RKO (cell line): ENCODE measurements around the gene TAS2R16.
A peak's percentile ranks its signal among the peaks of the same experiment; 100 is the strongest.

Experiments used
- DNase-seq: peaks from one replicate; pipeline ENCODE4 v3.0.0-alpha.2; 2016; ENCODE audit warnings: low spot score

TAS2R16 gene, protein sequence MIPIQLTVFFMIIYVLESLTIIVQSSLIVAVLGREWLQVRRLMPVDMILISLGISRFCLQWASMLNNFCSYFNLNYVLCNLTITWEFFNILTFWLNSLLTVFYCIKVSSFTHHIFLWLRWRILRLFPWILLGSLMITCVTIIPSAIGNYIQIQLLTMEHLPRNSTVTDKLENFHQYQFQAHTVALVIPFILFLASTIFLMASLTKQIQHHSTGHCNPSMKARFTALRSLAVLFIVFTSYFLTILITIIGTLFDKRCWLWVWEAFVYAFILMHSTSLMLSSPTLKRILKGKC

DNA sequence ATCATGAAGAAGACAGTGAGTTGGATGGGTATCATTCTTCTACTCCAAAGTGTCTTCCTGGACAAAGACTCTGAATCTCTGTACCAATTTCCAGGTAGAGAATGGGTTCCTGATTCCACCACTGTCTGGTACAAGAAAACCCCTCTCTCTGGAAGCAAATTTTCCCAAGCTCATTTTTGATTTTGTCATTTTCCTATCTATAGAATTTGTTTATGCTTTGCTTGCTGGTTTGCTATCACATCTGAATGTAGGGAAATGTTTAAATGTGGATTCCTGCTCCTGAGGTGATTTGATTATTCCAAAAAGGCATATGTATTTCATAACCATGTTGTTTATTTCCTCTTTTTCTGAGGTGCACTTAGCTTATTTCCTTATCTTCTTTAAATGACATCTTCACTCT, at the start of gene TAS2R16:
TSS of gene TAS2R16 (minus strand) at position 101 of the 400 bp plus-strand sequence. CDS start at position 35, 66 bp downstream.
- no peak for DNase-seq

DNA sequence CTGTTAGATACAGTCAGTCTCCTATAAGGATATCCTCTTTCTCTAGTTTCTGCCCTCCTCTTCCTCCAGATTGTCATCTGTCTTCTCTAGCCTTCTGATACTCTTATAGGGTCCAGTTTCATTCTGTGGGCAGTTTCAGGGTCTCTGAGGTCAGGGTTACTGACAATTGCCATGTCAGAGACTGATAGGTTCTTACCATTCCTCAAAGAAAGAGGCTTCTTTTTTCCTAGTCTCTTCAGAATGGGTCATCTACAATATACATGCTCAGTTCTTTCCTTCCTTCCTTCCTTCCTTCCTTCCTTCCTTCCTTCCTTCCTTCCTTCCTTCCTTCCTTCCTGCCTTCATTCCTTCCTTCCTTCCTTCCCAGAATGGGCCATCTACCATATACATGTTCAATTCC, 48.1 kb upstream of the TAS2R16 start:
- no peak for DNase-seq

DNA sequence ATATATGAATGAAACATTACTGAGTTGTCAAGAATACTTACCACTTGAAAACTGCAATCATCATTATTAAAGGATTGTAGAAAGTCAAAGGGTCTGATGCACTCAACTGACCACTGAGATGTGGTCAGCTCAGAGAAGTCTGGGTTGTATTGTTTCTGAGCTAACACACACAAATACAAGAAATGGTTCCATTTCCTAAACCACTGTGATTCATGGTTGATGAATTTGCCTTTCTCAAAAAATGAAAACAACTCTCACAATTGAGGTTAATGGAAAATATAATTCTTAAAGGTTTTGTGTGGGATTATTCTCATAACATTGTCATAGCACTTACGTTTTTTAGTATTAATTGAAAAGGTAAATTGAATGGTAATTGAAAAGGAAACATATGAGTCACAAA, 45.6 kb upstream of the TAS2R16 start:
- no peak for DNase-seq

DNA sequence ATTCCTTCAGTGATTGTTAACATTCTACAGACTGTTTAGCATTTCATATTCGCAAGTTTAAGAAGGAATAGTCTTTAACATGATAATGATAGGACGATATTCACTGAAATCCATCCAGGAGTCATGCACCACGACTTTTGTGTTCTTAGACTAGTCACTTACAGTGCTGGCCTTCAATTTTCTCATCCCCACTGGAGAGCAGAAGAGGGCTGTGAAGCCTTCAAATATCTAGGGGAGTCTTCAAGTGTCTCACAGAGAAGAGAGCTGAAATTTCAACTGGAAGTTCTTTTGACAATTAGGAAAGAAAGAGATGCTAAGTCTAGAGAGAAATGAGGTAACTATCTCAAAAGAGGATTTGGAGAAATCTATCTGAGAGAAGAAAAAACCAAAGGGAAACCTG, 43.8 kb upstream of the TAS2R16 start:
- DNase-seq: no peak

DNA sequence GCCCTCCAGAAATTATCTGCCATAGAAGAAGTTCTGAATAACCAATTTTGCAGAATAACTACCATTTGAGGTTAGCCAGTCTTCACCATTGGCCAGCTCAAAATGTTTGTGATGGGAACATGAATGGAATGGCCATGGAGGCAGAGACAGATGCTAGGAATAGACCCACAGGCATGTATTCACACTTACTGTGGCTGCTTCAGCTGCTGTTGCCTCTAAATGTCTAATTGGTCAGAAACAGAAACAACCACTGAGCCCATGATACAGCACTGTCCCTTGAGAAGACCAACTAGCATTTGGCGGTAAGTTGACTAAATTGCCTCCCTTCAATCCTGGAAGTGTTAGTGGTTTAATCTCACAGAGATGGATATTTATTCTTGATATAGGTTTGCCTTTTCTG, 38.6 kb upstream of the TAS2R16 start:
- no peak for DNase-seq

DNA sequence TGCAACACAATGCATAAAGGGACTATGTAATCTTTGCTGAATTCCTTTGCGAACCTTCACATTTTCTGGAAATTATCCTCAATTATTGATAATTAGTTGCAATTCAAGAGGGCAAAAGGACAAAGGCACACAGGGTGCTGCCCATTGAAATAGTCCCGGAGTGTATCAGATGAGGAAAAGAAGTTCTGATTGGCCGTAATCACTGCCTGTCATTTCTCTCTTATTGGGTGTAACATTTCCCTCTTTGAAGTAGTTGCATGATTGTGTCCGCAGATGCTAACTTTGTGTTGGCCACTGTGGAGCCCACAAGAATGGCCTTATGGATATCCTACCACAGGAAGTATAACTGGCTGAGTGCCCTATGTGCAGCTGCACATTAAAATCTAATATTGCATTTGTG, 35.1 kb upstream of the TAS2R16 start:
- DNase-seq: no peak

DNA sequence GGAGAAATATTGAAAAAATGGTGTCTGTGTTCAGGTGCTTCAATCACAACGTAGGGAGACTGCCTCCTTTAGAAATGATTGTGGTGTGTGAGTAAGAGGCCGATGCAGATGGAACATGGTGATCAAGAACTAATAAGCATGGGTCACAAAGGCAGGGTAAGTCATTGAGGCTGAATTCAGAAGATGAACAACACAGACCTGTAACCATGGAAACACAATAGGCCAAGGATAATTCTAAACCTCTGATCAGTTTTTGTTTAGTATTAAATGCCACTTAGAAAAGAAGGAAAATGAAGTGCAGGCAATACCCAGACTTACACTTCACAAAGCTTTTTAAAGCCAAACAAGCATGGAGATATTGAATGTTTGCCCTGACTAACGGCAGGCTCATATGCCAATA, 32.8 kb upstream of the TAS2R16 start:
- DNase-seq: no peak

DNA sequence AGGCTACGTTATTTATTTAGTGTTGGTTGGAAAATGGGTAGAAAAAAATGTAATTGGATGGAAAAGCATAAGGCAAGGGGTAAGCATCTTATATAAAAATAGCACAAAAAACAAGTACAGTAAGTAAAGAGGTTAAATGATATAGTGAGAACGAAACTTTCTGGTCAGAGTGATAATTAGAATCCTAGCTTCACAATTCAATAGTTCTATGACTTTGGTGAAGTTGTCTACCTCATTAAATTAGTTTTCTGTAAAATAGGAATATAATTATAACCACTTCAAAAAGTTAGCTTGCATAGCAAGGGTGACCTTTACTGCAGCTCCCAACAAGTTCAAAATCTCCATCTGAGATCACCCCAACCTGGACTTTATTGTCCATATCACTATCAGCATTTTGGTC, 30.8 kb upstream of the TAS2R16 start:
- no peak for DNase-seq

DNA sequence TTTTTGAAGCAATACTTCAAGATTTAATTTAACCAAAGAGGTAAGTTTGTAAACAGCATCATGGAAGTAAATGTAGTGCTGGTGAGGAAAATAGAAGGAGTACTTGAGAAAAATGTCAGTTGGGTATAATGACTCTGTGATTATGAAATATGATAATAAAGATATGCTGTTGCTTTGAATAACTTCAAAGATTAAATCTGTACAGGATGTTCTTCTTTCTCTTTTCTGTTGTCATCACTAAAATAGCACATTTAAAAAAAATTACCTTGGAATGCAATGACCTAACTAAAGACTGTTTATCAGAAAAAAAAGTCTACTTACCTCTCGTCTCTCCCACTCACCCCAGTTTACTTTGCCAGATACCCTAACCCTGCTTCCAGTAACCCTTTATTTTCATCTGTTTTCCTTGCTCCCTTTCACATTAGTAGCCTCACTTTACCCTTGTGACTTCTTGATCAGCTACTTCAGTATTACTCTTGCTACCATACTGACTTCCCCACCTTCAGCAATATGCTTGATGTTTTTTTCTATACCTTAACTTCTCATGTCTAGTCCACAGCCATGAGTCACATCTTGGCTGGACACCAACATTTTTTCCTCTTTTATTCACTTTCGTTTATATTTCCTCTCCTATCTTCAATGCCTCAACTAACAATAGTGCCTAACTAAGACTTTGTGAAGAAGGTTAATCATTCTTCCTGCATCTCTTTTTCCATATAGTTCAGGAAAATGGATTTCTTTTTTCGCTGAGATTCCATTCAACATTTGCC, 29.7 kb upstream of the TAS2R16 start:
- peak; percentile 9 for DNase-seq

DNA sequence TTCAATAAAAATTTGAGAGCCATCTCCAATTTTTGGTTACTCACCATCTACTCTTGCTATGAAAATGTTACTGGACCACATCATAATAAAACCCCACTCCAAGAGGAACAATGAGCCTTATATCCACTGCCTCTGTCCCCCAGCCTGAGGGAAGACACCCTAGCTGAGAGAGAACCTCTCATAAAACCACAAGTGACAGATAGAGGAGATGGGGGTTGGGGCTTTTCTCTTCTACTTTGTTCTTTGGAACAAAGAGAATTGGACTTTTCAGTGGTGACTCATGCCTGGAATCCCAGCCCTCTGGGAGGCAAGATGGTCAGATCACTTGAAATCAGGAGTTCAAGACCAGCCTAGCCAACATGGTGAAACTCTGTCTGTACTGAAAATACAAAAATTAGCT, 27.6 kb upstream of the TAS2R16 start:
- DNase-seq: no peak

DNA sequence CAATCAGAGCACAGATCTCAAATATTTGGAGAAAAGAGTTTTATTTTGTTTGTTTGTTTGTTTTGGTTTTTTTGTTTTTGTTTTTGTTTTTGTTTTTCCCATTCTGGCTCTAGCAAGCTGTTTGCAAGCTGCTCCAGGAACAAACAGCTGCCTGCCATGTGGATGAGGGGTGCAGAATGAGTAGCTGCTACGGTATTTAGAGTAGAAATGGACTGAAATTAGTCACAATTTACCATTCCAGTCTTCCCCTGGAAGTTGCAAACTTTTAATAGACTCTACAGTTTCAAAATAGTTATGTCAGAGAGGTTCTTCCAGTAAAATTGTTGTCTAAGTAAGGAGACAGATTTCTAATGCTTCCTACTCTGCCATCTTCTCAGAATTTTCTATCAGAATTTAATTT, 27.1 kb upstream of the TAS2R16 start:
- DNase-seq: no peak

DNA sequence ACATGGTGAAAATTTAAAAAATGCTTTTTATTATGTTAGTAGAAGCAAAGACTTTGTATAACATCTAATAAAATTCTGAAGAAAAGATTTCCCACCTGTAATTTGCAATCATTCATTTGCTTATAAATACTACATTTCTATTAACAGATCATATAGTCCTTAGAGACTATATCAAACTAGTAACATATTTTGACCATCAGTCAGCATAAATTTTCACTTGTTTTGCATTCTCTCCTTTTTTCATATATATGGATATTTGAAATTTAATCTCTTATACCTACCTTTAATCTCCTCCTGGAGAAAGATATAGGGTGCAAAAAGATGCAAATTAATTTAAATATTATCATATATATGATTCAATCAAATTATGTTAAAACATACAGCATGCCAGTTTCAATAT, 16.9 kb upstream of the TAS2R16 start:
- DNase-seq: no peak

DNA sequence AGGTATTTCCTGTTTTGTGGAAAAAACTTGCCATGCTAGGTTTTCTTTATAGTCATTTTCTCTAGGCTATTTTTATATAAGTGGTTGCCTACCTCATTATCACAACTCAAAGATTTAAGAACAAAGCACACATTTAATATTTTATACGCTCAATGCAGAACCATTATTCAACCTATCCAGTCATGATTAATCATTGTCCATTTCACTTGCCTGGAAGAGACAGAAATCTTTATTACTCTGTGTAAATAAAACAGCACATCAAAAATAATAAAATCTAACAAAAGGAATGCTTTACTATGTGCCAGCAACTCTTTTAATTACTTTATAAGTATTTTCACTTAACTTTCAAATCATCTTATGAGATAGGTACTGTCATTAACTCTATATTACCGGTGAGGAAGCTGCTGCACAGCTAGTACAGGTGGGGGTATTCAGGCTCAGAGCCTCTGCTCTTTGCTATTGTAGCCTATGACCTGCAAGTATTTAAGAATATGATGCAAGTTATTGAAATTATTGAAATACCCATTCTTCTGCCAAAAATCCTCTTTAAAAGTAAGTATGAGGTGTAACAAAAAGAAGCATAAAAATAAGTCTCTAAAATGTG, 16.4 kb upstream of the TAS2R16 start:
- DNase-seq: no peak

DNA sequence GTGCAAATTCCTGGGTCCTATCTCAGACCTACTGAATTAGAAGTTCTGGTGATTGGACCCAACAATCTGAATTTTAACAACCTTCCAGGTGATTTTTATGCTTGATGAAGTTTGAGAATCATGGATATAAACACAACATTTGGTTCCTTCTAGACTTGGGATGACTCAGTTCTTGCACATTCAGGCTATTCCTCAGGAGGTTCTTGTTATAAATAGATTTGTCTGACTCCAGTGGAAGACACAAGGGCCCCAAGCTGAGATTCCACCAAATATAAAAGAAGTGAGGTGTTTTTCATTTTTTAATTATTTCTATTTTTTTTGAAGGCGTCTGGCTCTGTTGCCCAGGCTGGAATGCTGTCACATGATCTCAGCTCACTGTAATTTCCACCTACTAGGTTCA, 9.4 kb upstream of the TAS2R16 start:
- DNase-seq: peak; percentile 10

DNA sequence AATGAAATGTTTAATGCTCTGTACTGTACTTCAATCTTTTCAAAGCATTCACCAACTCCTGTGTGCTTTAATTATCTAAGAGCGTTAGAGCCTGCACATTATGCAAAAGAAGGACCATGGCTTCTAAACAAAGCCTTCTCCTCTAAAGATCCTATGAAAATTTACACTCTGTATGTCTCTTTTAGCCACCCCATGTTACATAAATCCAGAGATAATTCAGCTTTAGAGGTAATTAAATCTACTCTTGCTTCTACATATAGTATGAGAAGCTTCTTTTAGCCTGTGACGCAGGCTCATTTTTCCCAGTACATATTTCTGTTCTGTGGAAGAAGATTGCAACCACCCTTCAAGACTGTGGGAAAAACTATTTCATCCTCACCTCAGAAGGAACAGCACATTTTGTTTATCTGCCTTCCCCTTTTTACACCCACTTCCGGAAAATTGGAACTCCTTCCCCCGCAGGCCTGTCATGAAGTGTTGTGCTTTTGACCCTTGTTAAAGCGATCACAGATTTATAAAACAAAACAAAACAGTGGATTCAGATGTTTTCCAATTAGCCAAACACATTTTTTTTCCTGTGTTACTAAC, 8.1 kb upstream of the TAS2R16 start:
- DNase-seq: no peak

DNA sequence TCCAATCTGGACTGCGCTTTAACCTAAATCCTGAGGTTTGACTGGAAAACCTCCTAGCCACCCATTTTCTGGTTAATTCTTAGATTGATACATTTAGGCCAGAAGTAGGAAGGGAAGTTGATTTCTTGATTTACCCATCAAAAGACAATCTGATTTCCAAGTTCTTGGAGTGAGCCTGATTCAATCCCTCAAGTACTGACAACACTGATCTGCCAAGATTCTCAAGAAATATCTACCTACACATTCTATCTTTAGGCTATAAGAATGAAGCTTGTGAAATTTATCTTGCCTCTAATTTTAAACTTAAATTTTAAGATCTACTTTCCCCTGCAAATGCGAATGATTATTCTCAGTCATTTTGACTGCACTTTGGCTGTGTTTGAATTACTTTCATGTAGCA, 5.9 kb downstream of the TAS2R16 start:
- no peak for DNase-seq

DNA sequence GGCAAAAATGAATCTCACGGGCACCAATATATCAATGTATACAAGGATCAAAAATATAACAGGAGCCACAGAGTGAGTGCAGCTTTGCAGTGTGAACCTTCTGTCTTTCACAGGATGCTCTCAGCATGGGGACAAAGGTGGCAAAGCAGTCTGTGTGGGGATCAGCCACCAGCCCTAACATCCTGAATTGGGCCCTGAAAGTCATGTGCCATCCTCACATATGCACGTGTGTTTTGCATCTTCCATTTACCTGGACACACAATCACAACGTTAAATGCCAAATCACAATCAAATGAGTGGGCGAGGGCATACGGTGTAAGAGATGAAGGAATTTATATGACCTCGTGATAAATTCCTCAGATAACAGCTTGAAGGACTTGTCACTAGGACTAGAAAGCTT, 6.5 kb downstream of the TAS2R16 start:
- no peak for DNase-seq

DNA sequence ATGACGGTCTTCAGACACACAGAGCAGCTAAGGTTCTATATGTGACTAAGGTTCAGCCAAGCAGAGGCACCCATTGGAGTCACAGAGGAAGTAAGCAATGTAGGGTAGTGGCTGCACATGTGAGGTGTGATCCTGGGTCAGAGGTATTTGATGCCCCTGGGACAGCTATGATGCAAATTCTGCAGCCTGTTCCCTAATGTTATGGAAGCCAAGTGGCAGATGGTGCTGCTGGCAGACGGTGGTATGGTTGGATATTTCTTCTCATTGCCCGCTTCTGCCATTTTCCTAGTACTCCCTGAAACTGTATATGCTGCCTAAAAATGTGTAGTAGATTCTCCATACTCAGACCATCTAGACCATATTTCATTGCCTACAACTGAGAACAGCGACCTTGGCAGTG, 7.2 kb downstream of the TAS2R16 start:
- DNase-seq: no peak

DNA sequence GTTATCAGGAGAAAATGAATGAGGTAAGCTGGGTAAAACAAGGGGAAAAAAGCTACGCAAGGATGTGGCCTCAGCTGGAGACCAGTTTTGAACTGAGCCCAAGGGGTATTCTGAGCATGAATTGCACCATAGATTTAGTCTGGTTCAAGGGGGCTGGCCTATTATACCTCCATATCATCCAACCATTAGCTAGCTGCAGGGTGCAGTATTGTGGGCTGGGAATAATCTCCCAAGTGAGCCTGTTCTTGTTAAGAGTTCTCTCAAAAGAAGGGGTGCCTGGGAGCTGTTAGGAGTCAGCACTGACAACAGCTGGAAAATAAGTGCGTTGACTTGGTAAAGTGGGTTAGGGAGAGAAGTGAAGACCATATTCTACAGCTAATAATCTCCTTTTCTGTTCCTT, 8.0 kb downstream of the TAS2R16 start:
- DNase-seq: no peak

DNA sequence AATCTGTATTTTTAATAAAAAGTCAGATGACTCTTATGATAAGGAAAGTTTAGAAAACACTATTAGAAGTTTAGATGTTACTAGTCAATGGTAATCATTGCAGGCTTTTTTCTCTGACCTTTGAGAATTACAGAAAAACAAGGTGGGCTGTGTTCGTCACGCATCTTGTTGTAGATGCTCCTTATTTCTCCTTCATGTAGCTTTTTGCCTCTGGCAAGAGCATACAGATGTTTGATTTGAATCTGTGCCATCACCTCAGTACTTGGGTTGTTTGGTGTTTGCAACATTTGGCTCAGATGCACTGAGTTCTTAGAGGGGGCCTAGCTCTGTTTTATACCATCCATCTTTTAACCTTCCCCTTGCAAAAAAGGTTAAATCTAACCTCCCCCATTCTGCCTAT, 11.5 kb downstream of the TAS2R16 start:
- DNase-seq: no peak

DNA sequence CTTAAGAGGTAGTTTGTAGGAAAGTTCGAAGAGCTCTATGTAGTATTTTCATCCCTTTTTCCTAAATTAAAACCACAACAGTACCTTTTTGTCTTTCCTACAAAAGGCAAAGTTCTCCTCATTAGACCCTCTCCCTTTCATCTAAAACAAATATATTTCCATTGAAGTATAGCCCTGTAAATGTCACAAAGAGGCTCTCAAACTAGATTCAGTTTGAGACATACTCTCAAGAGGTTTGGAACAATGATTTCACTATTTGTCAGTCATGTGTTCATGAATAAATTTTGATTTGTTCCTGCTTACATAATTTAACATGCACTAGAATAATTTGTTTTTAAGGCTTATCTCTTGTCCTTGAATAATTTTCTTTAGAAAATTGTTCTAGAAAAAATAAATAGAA, 12.2 kb downstream of the TAS2R16 start:
- no peak for DNase-seq

DNA sequence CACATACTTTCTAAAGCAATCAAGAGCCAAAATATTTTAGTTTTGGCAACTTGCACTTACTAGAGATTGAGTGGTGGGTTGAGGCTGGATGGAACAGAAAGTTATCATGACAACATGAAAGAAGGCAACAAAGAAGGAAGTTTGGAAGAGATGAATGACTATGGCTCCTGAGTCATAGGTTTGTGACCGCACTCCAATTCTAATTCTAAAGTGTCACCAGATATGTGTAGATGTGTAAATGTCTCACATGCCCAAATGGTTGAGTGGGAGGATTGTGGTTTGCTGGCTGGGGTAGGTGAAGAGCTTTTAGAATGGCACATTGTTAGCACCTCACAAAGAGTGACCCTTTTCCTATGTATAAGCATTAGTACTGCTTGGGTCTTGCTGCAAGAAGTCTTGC, 20.2 kb downstream of the TAS2R16 start:
- DNase-seq: peak; percentile 77

DNA sequence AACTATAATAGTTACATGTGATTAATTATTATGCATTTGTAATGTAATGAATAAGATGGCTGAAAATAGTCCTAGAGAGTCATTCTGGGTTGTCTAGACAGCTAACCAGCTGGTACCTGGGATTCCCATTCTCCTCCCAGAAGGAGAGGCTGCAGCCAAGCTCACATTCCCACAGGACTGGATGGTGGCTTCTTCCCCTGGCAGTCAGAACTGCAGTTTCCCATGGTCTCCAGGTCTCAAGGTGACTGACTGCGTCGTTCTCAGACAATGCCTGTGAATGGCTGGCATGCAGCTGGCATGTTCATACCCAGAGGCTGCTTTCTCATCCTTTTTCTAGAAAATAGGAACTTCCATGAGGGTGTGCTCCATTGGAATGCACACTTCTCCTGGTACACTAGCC, 21.3 kb downstream of the TAS2R16 start:
- DNase-seq: no peak
